ENCODE results near the gene TRIM50. TPM values are rescaled to one million over a fixed set of nuclear protein-coding genes. Genes with fewer than 3 reads are reported as not detected.
A peak's percentile ranks its signal among the peaks of the same experiment; 100 is the strongest.
"Not testable (repeated sequence)": the region's sequence is repeated elsewhere in the genome, so short reads cannot be mapped to it uniquely, and the experiment has no call there.

Gene TRIM50
- total RNA-seq, 2 donors from 2014 or later: 0.20 TPM; not detected in 1

GRCh38 chr7:73304612-73305387 lies 23.1 kb downstream of the TRIM50 start:
- not testable (repeated sequence) for DNase-seq (ENCODE audit: low spot score in 2 of 2); H3K9me3 Mint-ChIP-seq; H3K27ac Mint-ChIP-seq; ATAC-seq
- H3K36me3 Mint-ChIP-seq: peaks cover 28 to 41% of the 10 kb centered on the region in 2 donors

- no peak overlapping the region for H3K27ac Mint-ChIP-seq
- H3K9me3 Mint-ChIP-seq: no peaks in the 10 kb centered on the region
- no peak for DNase-seq (ENCODE audit: low spot score in 2 of 2)
- no peak for ATAC-seq
- H3K36me3 Mint-ChIP-seq: peaks cover 28 to 37% of the 10 kb centered on the region in 2 donors
Measured at GRCh38 chr7:73304071-73304470, 23.8 kb downstream of the TRIM50 start.

- DNase-seq (ENCODE audit: low spot score in 2 of 2): no peak
- Mint-ChIP-seq H3K27ac (no peak overlapping the region), H3K36me3 (peaks cover 25 to 34% of the 10 kb centered on the region in 2 donors), H3K9me3 (no peaks in the 10 kb centered on the region)
- ATAC-seq: no peak
Measured at GRCh38 chr7:73303546-73303945, 24.3 kb downstream of the TRIM50 start.

- not testable (repeated sequence) for H3K27ac Mint-ChIP-seq; H3K9me3 Mint-ChIP-seq; DNase-seq (ENCODE audit: low spot score in 2 of 2); ATAC-seq
- H3K36me3 Mint-ChIP-seq: peaks cover 18 to 27% of the 10 kb centered on the region in 2 donors
Measured at GRCh38 chr7:73302846-73303245, 25.0 kb downstream of the TRIM50 start.

GRCh38 chr7:73301108-73301507 lies 26.8 kb downstream of the TRIM50 start:
- DNase-seq (ENCODE audit: low spot score in 2 of 2); H3K9me3 Mint-ChIP-seq; H3K27ac Mint-ChIP-seq: not testable (repeated sequence)
- peaks cover 6 to 14% of the 10 kb centered on the region in 2 donors for H3K36me3 Mint-ChIP-seq
- ATAC-seq: peak in 1 of 2 donors; percentile 15

GRCh38 chr7:73299812-73300211 lies 28.1 kb downstream of the TRIM50 start:
- not testable (repeated sequence) for H3K36me3 Mint-ChIP-seq; DNase-seq (ENCODE audit: low spot score in 2 of 2); H3K9me3 Mint-ChIP-seq; H3K27ac Mint-ChIP-seq
- ATAC-seq: peak in 1 of 2 donors; percentile 19

GRCh38 chr7:73297706-73298105 lies 30.2 kb downstream of the TRIM50 start:
- H3K36me3 Mint-ChIP-seq; ATAC-seq; DNase-seq (ENCODE audit: low spot score in 2 of 2); H3K27ac Mint-ChIP-seq; H3K9me3 Mint-ChIP-seq: not testable (repeated sequence)

- not testable (repeated sequence) for H3K27ac Mint-ChIP-seq; H3K36me3 Mint-ChIP-seq; H3K9me3 Mint-ChIP-seq; ATAC-seq; DNase-seq (ENCODE audit: low spot score in 2 of 2)
Measured at GRCh38 chr7:73297235-73297634, 30.6 kb downstream of the TRIM50 start.

GRCh38 chr7:73277210-73277609 lies 50.7 kb downstream of the TRIM50 start:
- not testable (repeated sequence) for DNase-seq (ENCODE audit: low spot score in 2 of 2); H3K36me3 Mint-ChIP-seq; H3K27ac Mint-ChIP-seq; H3K9me3 Mint-ChIP-seq; ATAC-seq

- not testable (repeated sequence) for H3K27ac Mint-ChIP-seq; H3K36me3 Mint-ChIP-seq; H3K9me3 Mint-ChIP-seq; ATAC-seq; DNase-seq (ENCODE audit: low spot score in 2 of 2)
Measured at GRCh38 chr7:73267813-73268212, 60.1 kb downstream of the TRIM50 start.

- peak; percentile 68 to 84 for ATAC-seq
- H3K9me3 Mint-ChIP-seq; H3K36me3 Mint-ChIP-seq; DNase-seq (ENCODE audit: low spot score in 2 of 2); H3K27ac Mint-ChIP-seq: not testable (repeated sequence)
Measured at GRCh38 chr7:73266719-73267368, 61.0 kb downstream of the TRIM50 start.

Other genes starting within 250 kb of the TRIM50 start
- not detected for gene SPDYE9, start 242.0 kb downstream of the TRIM50 start, total RNA-seq
- 10 to 100 TPM; 47.9 to 75.2 TPM for gene NSUN5, start 19.3 kb downstream of the TRIM50 start, total RNA-seq
- gene FKBP6, start 79 bp upstream of the TRIM50 start, total RNA-seq: not detected
- under 1 TPM; 0.09 to 0.23 TPM for gene FZD9, start 105.7 kb upstream of the TRIM50 start, total RNA-seq
- gene BAZ1B, start 194.2 kb upstream of the TRIM50 start, total RNA-seq: 10 to 100 TPM; 76.0 to 90.8 TPM
- 10 to 100 TPM; 51.5 to 60.1 TPM for gene BCL7B, start 229.6 kb upstream of the TRIM50 start, total RNA-seq